GM12878 (cell line): ENCODE results near the gene SERPINB10. TPM values are rescaled to one million over a fixed set of nuclear protein-coding genes. Genes with fewer than 3 reads are reported as not detected.

ENCODE experiments used
- ATAC-seq: fragments of 200-7000 bp; cut with Tn5 transposase; 3 replicates; pipeline ENCODE4 v1.9.1; 2020; ENCODE audit warnings: mild to moderate bottlenecking, moderate library complexity
- BruUV-seq: library from RNA; stranded (reverse); fragments of 400-500 nt; replicated peaks from 2 replicates; lab custom pipeline; 2021; lab: Mats Ljungman, UMichigan
- CTCF ChIA-PET: fragments of 300-600 bp; sonication (Branson Sonifier 250); formaldehyde crosslinking; extraction: SDS; loops from one replicate; lab custom pipeline; 2021; ENCODE audit warnings: inconsistent platforms; lab: Yijun Ruan, JAX
- POLR2A ChIA-PET: fragments of 350-600 bp; formaldehyde crosslinking; extraction: SDS; loops from one replicate; lab custom pipeline; 2021; ENCODE audit warnings: inconsistent platforms; lab: Charles Lee
- RAD21 ChIA-PET: fragments of 300-600 bp; sonication (Branson Sonifier 250); formaldehyde crosslinking; loops from one replicate; lab custom pipeline; 2023; ENCODE audit warnings: antibody characterized with exemption; ENCODE audit not compliant: unreplicated experiment; lab: Charles Lee
- SMC1A ChIA-PET: fragments of 300-600 bp; sonication (Branson Sonifier 250); formaldehyde crosslinking; loops from one replicate; lab custom pipeline; 2023; ENCODE audit not compliant: unreplicated experiment, uncharacterized antibody; lab: Charles Lee
- DNase-seq: peaks from one replicate; pipeline ENCODE4 v3.0.0-alpha.2; 2011; ENCODE audit warnings: low read depth, low spot score
- FAIRE-seq: peaks from 3 replicates; lab custom pipeline; 2011; peaks lifted over from hg19 to GRCh38; lab: Jason Lieb, UNC
- H2AFZ ChIP-seq: 2 replicates; pipeline ENCODE4 v1.6.0; 2011; ENCODE audit warnings: low read depth, low read length, control low read depth; ENCODE audit not compliant: control insufficient read depth
- H3K27ac ChIP-seq: 2 replicates; pipeline ENCODE4 v1.5.1; 2011; ENCODE audit warnings: control low read depth; ENCODE audit not compliant: control insufficient read depth, insufficient read depth
- H3K27me3 ChIP-seq, 2 experiments: replicated peaks in 1 of 2; 2 replicates each; pipeline versions ENCODE4 v1.6.0 to v1.6.1; 2011; ENCODE audit warnings: low read length in 1 of 2; ENCODE audit not compliant: control insufficient read depth in 2 of 2, insufficient read depth in 2 of 2
- H3K36me3 ChIP-seq, 2 experiments: 2 replicates each; pipeline ENCODE4 v1.5.1; 2011; ENCODE audit warnings: low read length in 1 of 2; ENCODE audit not compliant: control insufficient read depth in 2 of 2, insufficient read depth in 2 of 2
- H3K4me1 ChIP-seq: 2 replicates; pipeline ENCODE4 v1.6.1; 2011; ENCODE audit warnings: mild to moderate bottlenecking, low read length, moderate library complexity, mixed read lengths; ENCODE audit not compliant: control insufficient read depth, insufficient read depth
- H3K4me2 ChIP-seq: 2 replicates; pipeline ENCODE4 v1.6.0; 2011; ENCODE audit warnings: control low read depth; ENCODE audit not compliant: control insufficient read depth, insufficient read depth
- H3K4me3 ChIP-seq: fragments of 200-600 bp; sonication (generic); 2 replicates; pipeline ENCODE4 v1.5.1; 2016
- H3K79me2 ChIP-seq: 2 replicates; pipeline ENCODE4 v1.6.0; 2011; ENCODE audit warnings: low read length; ENCODE audit not compliant: control insufficient read depth, insufficient read depth
- H3K9ac ChIP-seq: 2 replicates; pipeline ENCODE4 v1.8.0; 2011; ENCODE audit warnings: low read length, control low read depth, mixed read lengths; ENCODE audit not compliant: control insufficient read depth, insufficient read depth
- H3K9me3 ChIP-seq: replicated peaks from 3 replicates; pipeline ENCODE4 v1.5.1; 2011; ENCODE audit warnings: mild to moderate bottlenecking, low read length; ENCODE audit not compliant: control insufficient read depth, insufficient read depth
- H4K20me1 ChIP-seq: 2 replicates; pipeline ENCODE4 v1.6.0; 2011; ENCODE audit not compliant: control insufficient read depth, insufficient read depth
- E4F1 ChIP-seq: fragments of 450-650 bp; IDR thresholded peaks from 2 replicates; pipeline ENCODE4 v1.6.1; 2018; ENCODE audit warnings: borderline replicate concordance, mild to moderate bottlenecking; ENCODE audit not compliant: partially characterized antibody
- JUNB ChIP-seq: IDR thresholded peaks from 2 replicates; pipeline ENCODE4 v1.6.1; 2016; ENCODE audit warnings: antibody characterized with exemption, mild to moderate bottlenecking
- JUND ChIP-seq: IDR thresholded peaks from 2 replicates; pipeline ENCODE4 v1.6.1; 2012; ENCODE audit warnings: low read depth, mild to moderate bottlenecking, low read length, improper control_type of control experiment, moderate library complexity
- MEF2A ChIP-seq: IDR thresholded peaks from 2 replicates; pipeline ENCODE4 v1.6.1; 2011; ENCODE audit warnings: low read depth, mild to moderate bottlenecking, low read length, moderate library complexity; ENCODE audit not compliant: insufficient read depth
- ZNF217 ChIP-seq: fragments of 450-650 bp; IDR thresholded peaks from 2 replicates; pipeline ENCODE4 v1.6.1; 2017; ENCODE audit warnings: antibody characterized with exemption, mild to moderate bottlenecking
- WGBS: methylation state at CpG from one replicate; pipeline ENCODE4 v1.1.6; 2016; ENCODE audit warnings: low lambda C conversion rate; ENCODE audit not compliant: insufficient replicate concordance, insufficient coverage; ENCODE audit errors: missing lambda C conversion rate; 5-methylcytosine and 5-hydroxymethylcytosine counted together
- in situ Hi-C: fragments of 300-500 bp; cut with MboI; formaldehyde crosslinking; loops from 9 replicates; pipeline ENCODE4 v1.14.3; 2018; ENCODE audit warnings: mixed read lengths
- intact Hi-C: fragments of 100-400 bp; cut with micrococcal nuclease; formaldehyde crosslinking; loops from one replicate; pipeline ENCODE4 v1.14.2; 2022; ENCODE audit not compliant: unreplicated experiment
- polyA plus RNA-seq, 11 experiments: library from polyadenylated mRNA; depleted of rRNA in 4 of 11; unstranded in 6 of 11; stranded (reverse) in 5 of 11; fragments of >200 nt; fragmentation: Nextera tagmentation in 4 of 11; fragmentation: Illumina TruSeq in 1 of 11; extraction: Ambion mirVana in 4 of 11; extraction: Trizol in 1 of 11; gene quantifications; 1 replicate in 1 of 11; 2 replicates in 10 of 11; pipeline versions ENCODE4 v1.2.1 to v1.2.3, GENCODE V29; 2011 to 2016; ENCODE audit warnings: inconsistent platforms in 2 of 11, missing spikeins in 2 of 11, low read depth in 1 of 11
- total RNA-seq, 4 experiments: library from RNA; depleted of rRNA in 3 of 4; stranded (reverse); fragments of >200 nt in 3 of 4; fragmentation: Illumina TruSeq in 1 of 4; extraction: Trizol in 1 of 4; gene quantifications; 2 replicates each; pipeline versions ENCODE4 v1.2.1 to v1.2.3, GENCODE V29; 2013 to 2021

SERPINB10 gene
- total and polyA plus RNA-seq, 10 of the 15 experiments (the other 5 are each of a cell fraction or from before 2014, with no cell fraction given), result 12.0 to 83.5 (median 24.1) TPM

GRCh38 chr18:63858456-63858855 is 49.3 kb upstream of the SERPINB10 start:
- Histone ChIP-seq H3K9ac (no peak overlapping the region), H3K4me3 (no peak overlapping the region), H3K27ac (no peak overlapping the region), H3K79me2 (no peaks in the 10 kb centered on the region), H3K9me3 (no peaks in the 10 kb centered on the region), H3K4me2 (no peak overlapping the region), H2AFZ (no peak overlapping the region), H4K20me1 (no peaks in the 10 kb centered on the region), H3K36me3 (no peaks in the 10 kb centered on the region), H3K27me3 (no peaks in the 10 kb centered on the region), H3K4me1 (no peaks in the 10 kb centered on the region)
- FAIRE-seq, result no peak
- TF ChIP-seq E4F1 (no peak), JUNB (no peak), MEF2A (no peak), JUND (no peak), ZNF217 (no peak)
- ChIA-PET CTCF (interaction anchor here (1.9 kb wide), 1 partner anchor 35 kb away, joined by 5 read pairs; no protein-coding TSS in a partner anchor), SMC1A (interaction anchor here (1.0 kb wide), 1 partner anchor 42 kb away, joined by 3 read pairs; no protein-coding TSS in a partner anchor), POLR2A (no interaction called here), RAD21 (no interaction called here)
- 37% methylated on average over 1 of the region's 1 CpG for WGBS
- no peak for ATAC-seq
- DNase-seq, result no peak
- in situ Hi-C loops, result no loop called here
- BruUV-seq, result no TSS peak
- intact Hi-C loops, result no loop called here
